Measurements from ENCODE around the gene WIPF1. TPM values are rescaled to one million over a fixed set of nuclear protein-coding genes. Genes with fewer than 3 reads are reported as not detected.

Gene WIPF1
- total RNA-seq, 1 experiment from 2014 or later, result 6.0 TPM

DNA sequence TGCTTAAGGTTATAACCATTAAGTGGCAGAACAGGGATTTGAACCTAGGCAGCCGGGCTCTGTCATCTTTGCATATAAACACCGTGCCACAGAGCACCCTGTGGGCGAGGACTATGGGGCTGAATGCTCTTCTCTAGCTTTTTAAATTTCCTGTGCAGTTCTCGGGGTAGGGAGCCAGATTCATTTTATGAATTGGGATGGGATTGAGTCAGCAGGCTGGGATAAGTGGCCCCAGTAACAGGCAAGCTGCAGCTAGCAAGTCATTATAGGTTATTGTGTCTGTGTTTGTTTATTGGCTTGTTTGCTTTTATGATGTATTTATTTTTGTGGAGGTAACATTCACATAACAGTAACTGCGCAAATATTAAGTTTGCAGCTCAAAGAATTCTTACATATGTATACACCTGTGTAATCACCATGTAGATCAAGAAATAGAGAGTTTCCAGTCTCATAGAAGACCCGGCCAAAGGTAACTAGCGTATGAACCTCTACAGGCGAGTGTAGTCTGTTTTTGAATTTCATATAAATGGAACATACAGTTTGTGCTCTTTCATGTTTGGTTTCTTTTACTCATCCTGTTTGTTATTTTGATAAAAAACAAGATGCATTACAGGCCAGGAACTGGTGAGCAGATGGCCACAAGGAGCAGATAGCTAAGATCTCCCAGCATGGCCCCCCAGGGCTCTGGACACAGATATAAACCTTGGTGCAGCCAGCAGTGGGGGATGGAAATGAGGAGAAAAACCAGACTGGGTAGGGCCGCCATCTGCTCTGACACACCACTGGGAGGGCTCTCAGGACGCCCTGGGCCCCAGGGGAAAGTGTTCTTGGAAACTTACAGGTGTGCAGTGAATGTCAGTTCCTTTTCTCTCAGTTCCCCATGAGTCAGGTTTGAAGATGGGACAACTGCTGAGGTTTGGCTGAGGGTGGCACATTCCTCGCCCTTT, 61.6 kb downstream of the WIPF1 start:
- no peak for DNase-seq (ENCODE audit: unreplicated experiment)
- Mint-ChIP-seq H3K27ac (ENCODE audit: low read depth, unreplicated experiment) (no peak overlapping the region), H3K4me1 (ENCODE audit: insufficient read depth, unreplicated experiment) (no peaks in the 10 kb centered on the region), H3K4me3 (ENCODE audit: unreplicated experiment) (no peak overlapping the region), H3K9me3 (ENCODE audit: unreplicated experiment) (no peaks in the 10 kb centered on the region), H3K27me3 (ENCODE audit: insufficient read depth, unreplicated experiment) (no peaks in the 10 kb centered on the region), H3K36me3 (ENCODE audit: insufficient read depth, unreplicated experiment) (no peaks in the 10 kb centered on the region)
- ChIA-PET POLR2A (interaction anchor here (0.7 kb wide), 1 partner anchor 25 kb away, joined by 3 read pairs; no protein-coding TSS in a partner anchor), CTCF (interaction anchor here (0.9 to 1.3 kb wide), 3 partner anchors 11 to 153 kb away, joined by 3 to 5 read pairs (median 3); no protein-coding TSS in a partner anchor)
- TF ChIP-seq, protein P1, sequence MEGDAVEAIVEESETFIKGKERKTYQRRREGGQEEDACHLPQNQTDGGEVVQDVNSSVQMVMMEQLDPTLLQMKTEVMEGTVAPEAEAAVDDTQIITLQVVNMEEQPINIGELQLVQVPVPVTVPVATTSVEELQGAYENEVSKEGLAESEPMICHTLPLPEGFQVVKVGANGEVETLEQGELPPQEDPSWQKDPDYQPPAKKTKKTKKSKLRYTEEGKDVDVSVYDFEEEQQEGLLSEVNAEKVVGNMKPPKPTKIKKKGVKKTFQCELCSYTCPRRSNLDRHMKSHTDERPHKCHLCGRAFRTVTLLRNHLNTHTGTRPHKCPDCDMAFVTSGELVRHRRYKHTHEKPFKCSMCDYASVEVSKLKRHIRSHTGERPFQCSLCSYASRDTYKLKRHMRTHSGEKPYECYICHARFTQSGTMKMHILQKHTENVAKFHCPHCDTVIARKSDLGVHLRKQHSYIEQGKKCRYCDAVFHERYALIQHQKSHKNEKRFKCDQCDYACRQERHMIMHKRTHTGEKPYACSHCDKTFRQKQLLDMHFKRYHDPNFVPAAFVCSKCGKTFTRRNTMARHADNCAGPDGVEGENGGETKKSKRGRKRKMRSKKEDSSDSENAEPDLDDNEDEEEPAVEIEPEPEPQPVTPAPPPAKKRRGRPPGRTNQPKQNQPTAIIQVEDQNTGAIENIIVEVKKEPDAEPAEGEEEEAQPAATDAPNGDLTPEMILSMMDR (IDR thresholded peaks at IDR 0.05; ENCODE audit: unreplicated experiment), result no peak
- no TSS peak for BruUV-seq (replicated peaks)
- intact Hi-C loops (cut with micrococcal nuclease), result no loop called here

DNA sequence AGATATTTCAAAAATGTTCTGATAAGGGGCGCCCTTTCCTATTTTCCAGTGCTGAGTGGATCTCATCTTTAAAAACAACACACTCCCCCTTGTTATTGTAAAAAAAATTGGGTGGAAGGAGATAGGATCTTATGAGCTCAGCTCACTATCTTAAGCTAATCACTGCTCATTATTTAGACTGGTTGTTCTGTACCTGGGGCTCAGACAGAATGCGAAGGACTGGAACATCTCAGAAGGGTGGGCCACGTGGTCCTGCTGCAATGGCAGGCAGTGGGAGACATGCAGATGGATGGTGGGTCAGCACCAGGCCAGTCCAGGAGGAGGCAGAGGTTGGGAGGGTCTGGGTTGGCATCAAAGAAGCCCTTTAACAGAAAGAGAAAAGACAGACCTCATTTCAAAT, 62.5 kb downstream of the WIPF1 start:
- ChIA-PET POLR2A (no interaction called here), CTCF (interaction anchor here (0.9 to 1.0 kb wide), 2 partner anchors 18 to 154 kb away, joined by 3 read pairs; no protein-coding TSS in a partner anchor)
- no peaks in the 10 kb centered on the region for H3K27me3 Mint-ChIP-seq (ENCODE audit: insufficient read depth, unreplicated experiment)
- TF ChIP-seq, protein P1 (IDR thresholded peaks at IDR 0.05; ENCODE audit: unreplicated experiment), result no peak
- H3K4me3 Mint-ChIP-seq (ENCODE audit: unreplicated experiment), result no peak overlapping the region
- DNase-seq (ENCODE audit: unreplicated experiment), result no peak
- intact Hi-C loops (cut with micrococcal nuclease), result no loop called here
- no peak overlapping the region for H3K27ac Mint-ChIP-seq (ENCODE audit: low read depth, unreplicated experiment)
- no TSS peak for BruUV-seq (replicated peaks)
- H3K36me3 Mint-ChIP-seq (ENCODE audit: insufficient read depth, unreplicated experiment), result no peaks in the 10 kb centered on the region
- no peaks in the 10 kb centered on the region for H3K9me3 Mint-ChIP-seq (ENCODE audit: unreplicated experiment)
- H3K4me1 Mint-ChIP-seq (ENCODE audit: insufficient read depth, unreplicated experiment), result no peaks in the 10 kb centered on the region

DNA sequence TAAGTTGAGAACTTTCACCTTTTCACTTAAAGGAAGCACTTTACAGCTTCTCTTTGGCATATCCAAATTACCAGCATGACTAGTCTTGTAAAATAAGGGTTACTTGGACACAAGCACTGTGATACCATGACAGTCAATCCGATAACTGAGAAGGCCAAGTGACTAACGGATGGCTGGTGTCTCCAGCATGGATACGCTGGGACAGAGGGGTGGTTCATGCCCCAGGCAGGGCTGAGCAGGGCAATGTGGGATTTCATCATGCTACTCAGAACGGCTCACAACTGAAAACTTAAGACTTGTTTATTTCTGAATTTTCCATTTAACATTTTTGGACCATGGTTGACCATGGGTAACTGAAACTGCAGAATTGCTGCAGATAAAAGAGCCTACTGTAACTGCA, 67.7 kb downstream of the WIPF1 start:
- DNase-seq (ENCODE audit: unreplicated experiment), result no peak
- ChIA-PET CTCF (no interaction called here), POLR2A (no interaction called here)
- intact Hi-C loops (cut with micrococcal nuclease), result no loop called here
- no peaks in the 10 kb centered on the region for H3K36me3 Mint-ChIP-seq (ENCODE audit: insufficient read depth, unreplicated experiment)
- no peaks in the 10 kb centered on the region for H3K4me1 Mint-ChIP-seq (ENCODE audit: insufficient read depth, unreplicated experiment)
- no peak overlapping the region for H3K27ac Mint-ChIP-seq (ENCODE audit: low read depth, unreplicated experiment)
- H3K4me3 Mint-ChIP-seq (ENCODE audit: unreplicated experiment), result no peak overlapping the region
- H3K9me3 Mint-ChIP-seq (ENCODE audit: unreplicated experiment), result peaks cover 11% of the 10 kb centered on the region
- peaks cover 2% of the 10 kb centered on the region for H3K27me3 Mint-ChIP-seq (ENCODE audit: insufficient read depth, unreplicated experiment)
- BruUV-seq (replicated peaks), result no TSS peak
- TF ChIP-seq, protein P1 (IDR thresholded peaks at IDR 0.05; ENCODE audit: unreplicated experiment), result no peak

DNA sequence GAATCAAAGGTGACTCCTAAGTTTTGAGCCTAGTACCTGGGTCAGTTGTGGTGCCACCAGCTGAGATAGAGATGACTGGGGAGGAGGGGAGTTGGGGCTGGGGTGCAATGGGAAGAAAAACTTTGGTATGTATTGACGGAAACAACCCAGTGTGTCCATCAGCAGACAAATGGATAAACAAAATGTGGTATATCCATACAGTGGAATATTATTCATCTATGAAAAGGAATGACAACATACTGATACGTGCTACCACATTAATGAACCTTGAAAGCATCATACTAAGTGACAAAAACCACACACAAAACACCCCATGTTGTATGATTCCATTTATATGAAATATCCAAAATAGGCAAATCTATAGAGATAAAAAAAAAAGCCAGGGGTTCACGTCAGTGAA, 69.6 kb downstream of the WIPF1 start:
- H3K9me3 Mint-ChIP-seq (ENCODE audit: unreplicated experiment), result peaks cover 18% of the 10 kb centered on the region
- TF ChIP-seq, protein P1 (IDR thresholded peaks at IDR 0.05; ENCODE audit: unreplicated experiment), result no peak
- DNase-seq (ENCODE audit: unreplicated experiment), result no peak
- no peak overlapping the region for H3K4me3 Mint-ChIP-seq (ENCODE audit: unreplicated experiment)
- H3K27ac Mint-ChIP-seq (ENCODE audit: low read depth, unreplicated experiment), result no peak overlapping the region
- no peaks in the 10 kb centered on the region for H3K4me1 Mint-ChIP-seq (ENCODE audit: insufficient read depth, unreplicated experiment)
- ChIA-PET POLR2A (no interaction called here), CTCF (no interaction called here)
- no peaks in the 10 kb centered on the region for H3K36me3 Mint-ChIP-seq (ENCODE audit: insufficient read depth, unreplicated experiment)
- BruUV-seq (replicated peaks), result no TSS peak
- H3K27me3 Mint-ChIP-seq (ENCODE audit: insufficient read depth, unreplicated experiment), result peaks cover 9% of the 10 kb centered on the region
- intact Hi-C loops (cut with micrococcal nuclease), result no loop called here
